Stomach (tissue), 9 donors: ENCODE data around the gene NTM. TPM values are rescaled to one million over a fixed set of nuclear protein-coding genes. Genes with fewer than 3 reads are reported as not detected.
"Not testable (repeated sequence)": the region's sequence is repeated elsewhere in the genome, so short reads cannot be mapped to it uniquely, and the experiment has no call there.

Experiments
- DNase-seq, 2 donors: peaks; one replicate each; pipeline versions ENCODE4 v3.0.0 to v3.0.0-alpha.2; 2013 to 2019
- H3K27ac ChIP-seq, 5 donors: fragments of 200-600 bp in 4 of 5; sonication (generic) in 4 of 5; one replicate each; pipeline ENCODE4 v1.5.1; 2013 to 2019; ENCODE audit warnings: mild to moderate bottlenecking in 1 of 5, moderate library complexity in 1 of 5
- H3K27me3 ChIP-seq, 3 donors: fragments of 200-600 bp; sonication (generic); one replicate each; pipeline ENCODE4 v1.5.1; 2017 to 2019; ENCODE audit warnings: mixed run types in 1 of 3
- H3K36me3 ChIP-seq, 4 donors: fragments of 200-600 bp; sonication (generic); 1 replicate in 3 of 4; 2 replicates in 1 of 4; pipeline ENCODE4 v1.5.1; 2016 to 2019
- H3K4me1 ChIP-seq, 4 donors: fragments of 200-600 bp; sonication (generic); one replicate each; pipeline ENCODE4 v1.5.1; 2016 to 2019
- H3K4me3 ChIP-seq, 4 donors: fragments of 200-600 bp; sonication (generic) in 3 of 4; one replicate each; pipeline ENCODE4 v1.5.1; 2016 to 2019; ENCODE audit warnings: mild to moderate bottlenecking in 1 of 4
- H3K9me3 ChIP-seq, 4 donors: fragments of 200-600 bp; sonication (generic); one replicate each; pipeline ENCODE4 v1.5.1; 2016 to 2019
- CTCF ChIP-seq, 7 experiments: fragments of 450-650 bp in 4 of 7; fragments of 200-600 bp in 3 of 7; sonication (generic) in 3 of 7; IDR thresholded peaks; one replicate each; pipeline ENCODE4 v1.5.1; 2016 to 2019; ENCODE audit warnings: antibody characterized with exemption in 7 of 7, control low read depth in 2 of 7, mild to moderate bottlenecking in 1 of 7
- EP300 ChIP-seq: sonication (generic); formaldehyde crosslinking; IDR thresholded peaks from one replicate; pipeline ENCODE4 v1.6.1; 2017; ENCODE audit warnings: antibody characterized with exemption
- POLR2A ChIP-seq, 4 donors: fragments of 450-650 bp; IDR thresholded peaks; one replicate each; pipeline ENCODE4 v1.6.1; 2016; ENCODE audit warnings: antibody characterized with exemption in 4 of 4, control low read depth in 2 of 4, mild to moderate bottlenecking in 1 of 4, moderate library complexity in 1 of 4
- POLR2AphosphoS5 ChIP-seq, 3 donors: sonication (generic); formaldehyde crosslinking; IDR thresholded peaks; one replicate each; pipeline ENCODE4 v1.6.1; 2016; ENCODE audit warnings: antibody characterized with exemption in 3 of 3
- WGBS, 5 donors: extraction: QIAGEN DNeasy Blood & Tissue Kit in 3 of 5; methylation state at CpG; one replicate each; pipeline versions ENCODE4 v1.1.5 to v1.1.7; 2013 to 2018; 5-methylcytosine and 5-hydroxymethylcytosine counted together
- intact Hi-C: fragments of 100-400 bp; cut with DNase I; formaldehyde crosslinking; loops from one replicate; pipeline ENCODE4 v1.15.1; 2023; ENCODE audit warnings: low total_unique reads
- polyA plus RNA-seq, 3 donors: library from polyadenylated mRNA; stranded (reverse); fragments of 200-250 nt; gene quantifications; one replicate each; pipeline ENCODE4 v1.2.3, GENCODE V29; 2013
- total RNA-seq, 5 donors: library from RNA; depleted of rRNA; stranded (reverse); fragments of >200 nt; gene quantifications; one replicate each; pipeline versions ENCODE4 v1.1.0 to v1.2.3, GENCODE V29; 2014 to 2016
- donor health status: healthy with polysubstance abuse.
- donor health status: Bipolar disorder and iron deficiency.
- donor health status: healthy.

Gene NTM
- total and polyA plus RNA-seq, 8 donors, result 0.50 to 8.4 (median 1.3) TPM; not detected in 3

- Histone ChIP-seq H3K27ac (no peak overlapping the region), H3K4me3 (no peak overlapping the region)
These were observed 303.8 kb downstream of the NTM start for GRCh38 chr11:131674051-131674755.

GRCh38 chr11:131675121-131675888, 304.9 kb downstream of the NTM start:
- no peak overlapping the region for H3K4me3 ChIP-seq
- WGBS, 5 donors, result 62 to 73% (median 65%) methylated on average over 11 of the region's 11 CpGs
- no peaks in the 10 kb centered on the region for H3K9me3 ChIP-seq
- intact Hi-C loops, result loop anchor here (10.0 kb wide), 2 partner anchors 611 to 751 kb away; no protein-coding TSS in a partner anchor
- TF ChIP-seq EP300 (no peak), POLR2A (IDR thresholded peaks at IDR 0.05) (no peak), CTCF (IDR thresholded peaks at IDR 0.05) (no peak), POLR2AphosphoS5 (IDR thresholded peaks at IDR 0.05) (no peak)
- no peaks in the 10 kb centered on the region for H3K4me1 ChIP-seq
- H3K36me3 ChIP-seq, result no peaks in the 10 kb centered on the region
- H3K27me3 ChIP-seq, result peaks cover 0 to 12% (median 0%) of the 10 kb centered on the region in 3 donors
- H3K27ac ChIP-seq, result no peak overlapping the region
- no peak for DNase-seq

More at GRCh38 chr11:131674051-131674755, 303.8 kb downstream of the NTM start:
- DNase-seq, result peak; percentile 71 to 92
- Histone ChIP-seq H3K36me3 (no peaks in the 10 kb centered on the region), H3K27me3 (peaks cover 0 to 8% (median 0%) of the 10 kb centered on the region in 3 donors), H3K9me3 (no peaks in the 10 kb centered on the region), H3K4me1 (no peaks in the 10 kb centered on the region)
- WGBS, 5 donors, result 25 to 29% (median 27%) methylated on average over 15 to 16 of the region's 16 CpGs
- TF ChIP-seq EP300 (no peak), CTCF (IDR thresholded peaks at IDR 0.05) (peak in 5 of 7 experiments; percentile 66 to 91 (median 80))
- intact Hi-C loops, result loop anchor here (10.0 kb wide), 2 partner anchors 609 to 749 kb away; no protein-coding TSS in a partner anchor

- no peak overlapping the region for H3K4me3 ChIP-seq
- H3K9me3 ChIP-seq, result no peaks in the 10 kb centered on the region
- H3K36me3 ChIP-seq, result no peaks in the 10 kb centered on the region
- 14 to 54% (median 43%) methylated on average over 2 to 4 of the region's 4 CpGs for WGBS, 5 donors
- intact Hi-C loops, result loop anchor here (10.0 kb wide), 2 partner anchors 613 to 753 kb away; no protein-coding TSS in a partner anchor
- DNase-seq, result no peak
- H3K27ac ChIP-seq, result no peak overlapping the region
- H3K4me1 ChIP-seq, result no peaks in the 10 kb centered on the region
- H3K27me3 ChIP-seq, result peaks cover 0 to 25% (median 6%) of the 10 kb centered on the region in 3 donors
- no peak for TF ChIP-seq EP300
- TF ChIP-seq POLR2AphosphoS5 (IDR thresholded peaks at IDR 0.05), result no peak
- TF ChIP-seq CTCF (IDR thresholded peaks at IDR 0.05), result no peak
- no peak for TF ChIP-seq POLR2A (IDR thresholded peaks at IDR 0.05)
These were observed 307.5 kb downstream of the NTM start for GRCh38 chr11:131677828-131678470.

- WGBS, 5 donors, result 69 to 82% (median 77%) methylated on average over 13 of the region's 13 CpGs
- TF ChIP-seq POLR2A (IDR thresholded peaks at IDR 0.05) (no peak), CTCF (IDR thresholded peaks at IDR 0.05) (no peak), EP300 (no peak), POLR2AphosphoS5 (IDR thresholded peaks at IDR 0.05) (no peak)
- no peak for DNase-seq
- H3K4me3 ChIP-seq, result no peak overlapping the region
- H3K9me3 ChIP-seq, result no peaks in the 10 kb centered on the region
- no peak overlapping the region for H3K27ac ChIP-seq
- no peaks in the 10 kb centered on the region for H3K4me1 ChIP-seq
- H3K27me3 ChIP-seq, result peaks cover 0 to 34% (median 6%) of the 10 kb centered on the region in 3 donors
- no peaks in the 10 kb centered on the region for H3K36me3 ChIP-seq
- intact Hi-C loops, result loop anchor here (10.0 kb wide), 2 partner anchors 614 to 754 kb away; no protein-coding TSS in a partner anchor
These were observed 308.4 kb downstream of the NTM start for GRCh38 chr11:131678658-131679340.

GRCh38 chr11:131680448-131680847, 310.0 kb downstream of the NTM start:
- H3K36me3 ChIP-seq, H3K9me3 ChIP-seq, H3K4me3 ChIP-seq, DNase-seq, intact Hi-C loops, H3K27ac ChIP-seq, H3K4me1 ChIP-seq: not testable (repeated sequence)
- 67 to 71% (median 71%) methylated on average over 1 of the region's 1 CpG; no CpG with 5 or more reads in 1 of the 5 donors for WGBS, 5 donors
- peaks cover 0 to 46% (median 6%) of the 10 kb centered on the region in 3 donors for H3K27me3 ChIP-seq
